DMS53 treated with DMSO at 0.1 percent for 48 hours (cell line): ENCODE measurements around the gene TULP4.

ENCODE experiments used
- DNase-seq: peaks from one replicate; lab custom pipeline; 2025; ENCODE audit not compliant: unreplicated experiment; lab: John Stamatoyannopoulos, UW

TULP4 gene

GRCh38 chr6:158497620-158498019 is 185.4 kb downstream of the TULP4 start:
- no peak for DNase-seq

- no peak for DNase-seq
Measured at GRCh38 chr6:158498362-158498761, 186.1 kb downstream of the TULP4 start.

GRCh38 chr6:158499601-158500000 is 187.3 kb downstream of the TULP4 start:
- no peak for DNase-seq

GRCh38 chr6:158500016-158500735 is 187.9 kb downstream of the TULP4 start:
- peak; percentile 27 for DNase-seq

GRCh38 chr6:158501360-158502262 is 189.3 kb downstream of the TULP4 start:
- DNase-seq: no peak

GRCh38 chr6:158502263-158502950 is 190.1 kb downstream of the TULP4 start:
- DNase-seq: no peak

- no peak for DNase-seq
Measured at GRCh38 chr6:158503222-158503621, 191.0 kb downstream of the TULP4 start.

GRCh38 chr6:158503846-158504245 is 191.6 kb downstream of the TULP4 start:
- DNase-seq: no peak

- no peak for DNase-seq
Measured at GRCh38 chr6:158505194-158505593, 192.9 kb downstream of the TULP4 start.

GRCh38 chr6:158506601-158507000 is 194.3 kb downstream of the TULP4 start:
- no peak for DNase-seq

GRCh38 chr6:158507174-158507573 is 194.9 kb downstream of the TULP4 start:
- DNase-seq: no peak

GRCh38 chr6:158508450-158508849 is 196.2 kb downstream of the TULP4 start:
- no peak for DNase-seq

GRCh38 chr6:158509465-158509864 is 197.2 kb downstream of the TULP4 start:
- DNase-seq: no peak

GRCh38 chr6:158512809-158513208 is 200.5 kb downstream of the TULP4 start:
- DNase-seq: no peak

GRCh38 chr6:158514176-158514575 is 201.9 kb downstream of the TULP4 start:
- no peak for DNase-seq

- DNase-seq: no peak
Measured at GRCh38 chr6:158514991-158515390, 202.7 kb downstream of the TULP4 start.

GRCh38 chr6:158516098-158516497 is 203.8 kb downstream of the TULP4 start:
- DNase-seq: no peak

GRCh38 chr6:158517038-158517437 is 204.8 kb downstream of the TULP4 start:
- DNase-seq: no peak

- DNase-seq: no peak
Measured at GRCh38 chr6:158517581-158517980, 205.3 kb downstream of the TULP4 start.

GRCh38 chr6:158518191-158519127 is 206.2 kb downstream of the TULP4 start:
- peak; percentile 37 for DNase-seq
